Measurements from ENCODE around the gene SLC25A21. TPM values are rescaled to one million over a fixed set of nuclear protein-coding genes. Genes with fewer than 3 reads are reported as not detected.

Gene SLC25A21
- total RNA-seq, 2 experiments from 2014 or later: not detected

DNA sequence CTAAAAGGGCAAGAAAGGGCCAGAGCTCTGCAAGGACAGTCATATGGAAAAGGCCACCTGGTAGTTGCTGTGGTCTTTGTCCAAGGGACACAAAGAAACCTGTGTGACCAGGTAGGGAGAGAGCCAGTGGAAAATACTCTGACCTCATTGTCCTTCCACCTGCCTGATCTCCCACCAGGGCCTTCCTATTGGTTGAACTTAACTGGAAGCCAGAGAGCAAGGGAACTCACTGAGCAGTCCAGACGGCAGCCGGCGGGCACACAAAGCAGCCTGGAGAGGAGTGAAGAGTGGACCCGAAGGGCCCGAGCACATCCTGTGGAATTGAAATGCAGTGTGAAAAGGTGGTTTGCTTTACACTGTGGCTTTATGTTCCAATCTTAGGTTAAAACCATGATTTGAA, 120.7 kb downstream of the SLC25A21 start:
- no peak overlapping the region for H3K4me3 Mint-ChIP-seq
- H3K4me1 Mint-ChIP-seq: no peaks in the 10 kb centered on the region
- POLR2A ChIA-PET: no interaction called here
- no peak overlapping the region for H3K27ac Mint-ChIP-seq
- no peak for DNase-seq
- CTCF ChIA-PET: no interaction called here
- H3K27me3 Mint-ChIP-seq: no peaks in the 10 kb centered on the region
- peaks cover 8% of the 10 kb centered on the region for H3K9me3 Mint-ChIP-seq
- H3K36me3 Mint-ChIP-seq (ENCODE audit: low read depth): no peaks in the 10 kb centered on the region

DNA sequence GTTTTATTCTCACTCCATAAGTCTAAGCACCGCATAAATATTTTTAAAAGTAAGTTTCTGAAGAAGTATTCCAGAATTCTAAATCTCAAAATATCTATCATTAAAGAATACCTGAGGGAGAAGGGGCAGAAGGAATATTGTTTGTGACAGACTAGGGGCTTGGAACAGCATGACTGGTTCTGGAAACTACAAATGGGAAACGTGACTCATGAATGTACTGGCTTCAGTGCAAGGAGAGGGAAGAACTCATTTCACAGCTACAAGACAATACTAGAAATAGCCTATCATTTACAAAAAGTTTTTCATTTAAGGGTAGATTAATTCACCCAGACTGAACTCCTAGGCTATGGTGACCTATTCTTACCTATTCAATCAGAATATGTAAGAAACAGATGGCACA, 121.3 kb downstream of the SLC25A21 start:
- DNase-seq: no peak
- H3K27ac Mint-ChIP-seq: no peak overlapping the region
- no peaks in the 10 kb centered on the region for H3K27me3 Mint-ChIP-seq
- H3K4me1 Mint-ChIP-seq: no peaks in the 10 kb centered on the region
- CTCF ChIA-PET: no interaction called here
- H3K9me3 Mint-ChIP-seq: peaks cover 5% of the 10 kb centered on the region
- no peaks in the 10 kb centered on the region for H3K36me3 Mint-ChIP-seq (ENCODE audit: low read depth)
- no peak overlapping the region for H3K4me3 Mint-ChIP-seq
- POLR2A ChIA-PET: no interaction called here

GRCh38 chr14:37048666-37049071, 123.7 kb downstream of the SLC25A21 start:
- Mint-ChIP-seq H3K4me1 (no peaks in the 10 kb centered on the region), H3K27ac (no peak overlapping the region), H3K27me3 (no peaks in the 10 kb centered on the region), H3K4me3 (no peak overlapping the region), H3K9me3 (no peaks in the 10 kb centered on the region), H3K36me3 (ENCODE audit: low read depth) (no peaks in the 10 kb centered on the region)
- ChIA-PET CTCF (no interaction called here), POLR2A (no interaction called here)
- no peak for DNase-seq

DNA sequence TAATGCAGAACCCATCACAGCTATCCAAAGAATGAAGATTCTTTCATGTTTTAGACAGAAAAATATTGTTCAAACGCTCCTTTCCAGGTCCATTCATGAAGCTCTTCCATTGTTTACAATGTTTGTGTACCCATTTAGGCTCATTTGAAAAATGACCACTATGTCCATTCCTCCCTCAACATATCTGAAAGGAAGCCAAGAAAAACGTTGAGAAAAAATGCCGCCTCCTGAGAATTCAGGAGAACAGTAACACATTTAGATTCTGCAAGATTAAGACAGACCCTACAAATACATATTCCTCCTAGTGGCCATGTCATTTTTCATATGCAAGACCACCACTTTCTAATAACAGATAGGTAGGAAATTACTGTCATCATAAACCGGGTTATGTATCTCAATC, 124.4 kb downstream of the SLC25A21 start:
- ChIA-PET CTCF (no interaction called here), POLR2A (no interaction called here)
- Mint-ChIP-seq H3K27me3 (no peaks in the 10 kb centered on the region), H3K4me3 (no peak overlapping the region), H3K27ac (no peak overlapping the region), H3K4me1 (no peaks in the 10 kb centered on the region), H3K36me3 (ENCODE audit: low read depth) (no peaks in the 10 kb centered on the region), H3K9me3 (no peaks in the 10 kb centered on the region)
- DNase-seq: no peak

GRCh38 chr14:37047226-37047625, 125.2 kb downstream of the SLC25A21 start:
- H3K27ac Mint-ChIP-seq: no peak overlapping the region
- H3K27me3 Mint-ChIP-seq: no peaks in the 10 kb centered on the region
- no peak overlapping the region for H3K4me3 Mint-ChIP-seq
- H3K4me1 Mint-ChIP-seq: no peaks in the 10 kb centered on the region
- no peaks in the 10 kb centered on the region for H3K36me3 Mint-ChIP-seq (ENCODE audit: low read depth)
- ChIA-PET CTCF (no interaction called here), POLR2A (no interaction called here)
- H3K9me3 Mint-ChIP-seq: no peaks in the 10 kb centered on the region
- no peak for DNase-seq

DNA sequence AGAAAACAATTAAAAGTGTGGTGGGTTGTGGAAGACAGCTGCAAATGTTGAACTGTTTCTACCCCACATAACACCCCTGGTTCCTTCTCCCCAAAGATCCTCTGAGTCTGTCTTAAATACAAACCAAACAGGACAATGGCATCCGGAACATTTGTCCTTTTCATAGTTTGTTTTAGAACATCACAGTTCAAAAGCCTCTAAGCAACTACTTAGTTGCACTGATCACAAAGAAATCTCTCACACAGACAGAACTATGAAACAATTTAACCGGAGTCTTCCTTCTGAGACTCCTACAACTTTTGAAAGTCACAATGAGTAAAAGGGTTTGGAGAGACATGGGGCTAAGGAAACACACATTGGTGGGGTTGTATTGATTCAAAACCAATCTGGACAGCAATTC, 125.6 kb downstream of the SLC25A21 start:
- no peak overlapping the region for H3K4me3 Mint-ChIP-seq
- ChIA-PET POLR2A (no interaction called here), CTCF (no interaction called here)

GRCh38 chr14:37045340-37046061, 126.9 kb downstream of the SLC25A21 start:
- H3K27ac Mint-ChIP-seq: no peak overlapping the region
- ChIA-PET CTCF (no interaction called here), POLR2A (no interaction called here)
- no peaks in the 10 kb centered on the region for H3K9me3 Mint-ChIP-seq
- no peaks in the 10 kb centered on the region for H3K36me3 Mint-ChIP-seq (ENCODE audit: low read depth)
- H3K27me3 Mint-ChIP-seq: no peaks in the 10 kb centered on the region
- no peak overlapping the region for H3K4me3 Mint-ChIP-seq
- no peaks in the 10 kb centered on the region for H3K4me1 Mint-ChIP-seq
- DNase-seq: no peak

More for the DNA sequence above, 125.6 kb downstream of the SLC25A21 start:
- H3K36me3 Mint-ChIP-seq (ENCODE audit: low read depth): no peaks in the 10 kb centered on the region
- H3K27ac Mint-ChIP-seq: no peak overlapping the region
- no peaks in the 10 kb centered on the region for H3K27me3 Mint-ChIP-seq
- no peaks in the 10 kb centered on the region for H3K4me1 Mint-ChIP-seq
- no peaks in the 10 kb centered on the region for H3K9me3 Mint-ChIP-seq
- no peak for DNase-seq

DNA sequence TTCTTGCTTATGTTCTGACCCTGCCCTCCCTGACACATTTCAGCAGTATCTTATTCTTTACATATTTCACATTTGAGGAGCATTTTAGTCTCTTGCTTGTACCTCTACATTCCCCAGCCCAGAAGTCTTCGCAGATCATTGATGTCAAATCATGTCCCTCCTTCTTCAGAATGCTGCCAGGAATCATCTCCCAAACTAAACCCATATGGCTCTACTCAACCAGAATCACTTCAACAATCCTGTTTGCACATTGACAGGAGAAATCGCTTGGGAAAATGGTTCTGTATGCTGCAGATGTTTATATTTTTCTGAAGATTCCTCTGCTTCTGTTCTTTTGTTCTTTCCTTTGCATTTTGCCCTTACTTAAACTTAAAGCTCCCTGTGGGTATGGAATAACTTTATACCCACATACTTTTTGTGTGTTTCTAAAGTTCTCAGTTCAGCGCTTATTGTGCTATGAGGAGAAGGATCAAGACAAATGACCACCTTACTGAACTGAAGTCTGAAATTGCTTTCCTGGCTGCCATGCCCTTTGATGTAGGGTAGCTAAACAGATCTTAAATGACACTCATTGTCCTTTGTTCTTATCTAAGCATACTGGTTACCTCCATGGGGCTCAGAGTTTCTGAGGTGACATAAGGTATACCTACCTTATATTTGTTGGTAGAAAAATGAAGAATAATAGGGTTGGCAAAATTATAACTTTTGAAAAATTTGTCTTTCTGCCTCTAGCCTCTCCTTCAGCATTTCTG, 134.6 kb downstream of the SLC25A21 start:
- ChIA-PET POLR2A (no interaction called here), CTCF (no interaction called here)
- Mint-ChIP-seq H3K27ac (no peak overlapping the region), H3K4me3 (no peak overlapping the region), H3K27me3 (no peaks in the 10 kb centered on the region), H3K4me1 (no peaks in the 10 kb centered on the region), H3K36me3 (ENCODE audit: low read depth) (no peaks in the 10 kb centered on the region), H3K9me3 (peaks cover 2% of the 10 kb centered on the region)
- no peak for DNase-seq

DNA sequence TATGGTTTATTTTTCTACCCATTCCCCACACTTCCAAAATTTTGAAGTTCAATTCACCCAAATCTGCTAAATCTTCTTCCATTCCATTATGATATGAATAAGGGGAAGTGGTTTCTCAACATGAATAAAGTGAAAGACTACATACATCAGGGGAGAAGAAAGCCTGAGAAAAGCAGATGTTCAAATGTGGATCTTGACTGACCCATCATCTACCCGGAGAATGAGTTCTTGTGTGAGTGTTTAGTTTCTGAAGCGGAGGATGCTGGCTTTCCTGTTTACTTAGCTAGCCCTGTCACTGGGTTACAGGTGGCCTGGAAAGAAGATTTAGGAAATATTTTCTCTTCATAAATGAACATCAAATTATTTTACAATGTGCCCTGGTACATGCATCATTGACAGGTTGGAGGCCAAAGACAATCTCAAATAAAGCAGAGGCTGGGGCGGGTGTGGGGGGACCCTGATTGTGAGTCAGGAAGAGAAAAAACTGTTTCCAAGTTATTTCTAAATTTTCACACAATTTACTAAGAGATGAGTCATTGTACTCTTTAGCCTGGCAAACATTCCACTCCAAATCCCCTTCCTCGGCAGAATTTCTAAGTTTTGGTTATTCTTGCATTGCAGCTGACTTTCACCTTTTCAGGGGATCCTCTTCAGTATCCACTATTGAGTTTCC, 135.6 kb downstream of the SLC25A21 start:
- no peaks in the 10 kb centered on the region for H3K36me3 Mint-ChIP-seq (ENCODE audit: low read depth)
- no peak overlapping the region for H3K4me3 Mint-ChIP-seq
- POLR2A ChIA-PET: no interaction called here
- CTCF ChIA-PET: no interaction called here
- no peaks in the 10 kb centered on the region for H3K27me3 Mint-ChIP-seq
- peaks cover 2% of the 10 kb centered on the region for H3K9me3 Mint-ChIP-seq
- no peaks in the 10 kb centered on the region for H3K4me1 Mint-ChIP-seq
- no peak overlapping the region for H3K27ac Mint-ChIP-seq
- no peak for DNase-seq

- Mint-ChIP-seq H3K4me3 (no peak overlapping the region), H3K9me3 (peaks cover 2% of the 10 kb centered on the region), H3K36me3 (ENCODE audit: low read depth) (no peaks in the 10 kb centered on the region), H3K27me3 (no peaks in the 10 kb centered on the region), H3K4me1 (no peaks in the 10 kb centered on the region), H3K27ac (no peak overlapping the region)
- POLR2A ChIA-PET: no interaction called here
- CTCF ChIA-PET: no interaction called here
- DNase-seq: no peak
Measured at GRCh38 chr14:37035401-37035800, 137.0 kb downstream of the SLC25A21 start.

- Mint-ChIP-seq H3K27ac (no peak overlapping the region), H3K4me3 (no peak overlapping the region), H3K27me3 (no peaks in the 10 kb centered on the region), H3K9me3 (peaks cover 2% of the 10 kb centered on the region), H3K4me1 (no peaks in the 10 kb centered on the region), H3K36me3 (ENCODE audit: low read depth) (no peaks in the 10 kb centered on the region)
- no peak for DNase-seq
- CTCF ChIA-PET: no interaction called here
- POLR2A ChIA-PET: no interaction called here
Measured at GRCh38 chr14:37034410-37035285, 137.8 kb downstream of the SLC25A21 start.

- Mint-ChIP-seq H3K9me3 (peaks cover 2% of the 10 kb centered on the region), H3K4me3 (no peak overlapping the region), H3K36me3 (ENCODE audit: low read depth) (no peaks in the 10 kb centered on the region), H3K27ac (no peak overlapping the region), H3K4me1 (no peaks in the 10 kb centered on the region), H3K27me3 (no peaks in the 10 kb centered on the region)
- DNase-seq: no peak
- POLR2A ChIA-PET: no interaction called here
- CTCF ChIA-PET: no interaction called here
Measured at GRCh38 chr14:37032863-37033262, 139.5 kb downstream of the SLC25A21 start.

DNA sequence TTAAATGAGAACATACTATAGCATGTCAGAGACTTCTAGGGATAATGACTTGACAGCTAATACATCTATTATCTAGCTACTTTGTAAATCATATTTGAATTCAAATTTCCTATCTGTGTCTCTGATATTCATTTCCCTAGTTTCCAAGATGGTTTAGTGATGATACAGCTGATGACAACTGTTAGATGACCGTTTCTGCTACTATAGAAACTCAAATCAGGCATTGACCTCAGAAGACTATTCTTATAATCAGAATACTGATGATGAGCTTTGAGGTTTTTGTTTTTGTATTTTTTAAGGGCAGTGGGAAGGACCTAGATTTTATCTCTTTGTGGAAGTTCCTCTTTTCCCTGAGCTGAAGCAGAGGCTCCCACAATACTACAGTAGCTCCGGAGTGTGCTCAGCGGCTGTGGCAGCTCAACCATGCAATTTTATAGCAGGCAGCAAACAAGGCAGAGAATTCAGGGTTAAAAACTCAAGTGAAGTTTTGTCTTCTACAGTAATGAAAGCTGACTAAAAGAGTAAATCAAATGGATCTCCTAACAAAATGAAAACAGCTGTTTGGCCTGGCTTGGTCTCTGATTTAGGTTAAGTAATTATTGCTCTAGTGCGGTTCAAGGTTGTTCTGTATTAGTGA, 145.1 kb downstream of the SLC25A21 start:
- Mint-ChIP-seq H3K36me3 (ENCODE audit: low read depth) (no peaks in the 10 kb centered on the region), H3K27me3 (no peaks in the 10 kb centered on the region), H3K27ac (no peak overlapping the region), H3K4me3 (no peak overlapping the region), H3K4me1 (no peaks in the 10 kb centered on the region), H3K9me3 (no peaks in the 10 kb centered on the region)
- ChIA-PET POLR2A (no interaction called here), CTCF (no interaction called here)
- DNase-seq: no peak

All from activated CD4-positive, alpha-beta memory T cell treated with anti-CD3 and anti-CD28 coated beads, Interleukin-2, amount 10 ng/mL, durations not matched to agents 7 days and 5 days (primary cell).